A549 (cell line): ENCODE results near the gene TMEM117. TPM values are rescaled to one million over a fixed set of nuclear protein-coding genes. Genes with fewer than 3 reads are reported as not detected.

Source experiments
- ATAC-seq, 2 experiments: fragments of 200-7000 bp in 1 of 2; fragments of >200 bp in 1 of 2; cut with Nextera tagmentation in 1 of 2; cut with Tn5 transposase in 1 of 2; 3 replicates each; pipeline versions ENCODE4 v1.8.0 to v1.9.1; 2018 to 2020; ENCODE audit warnings: mild to moderate bottlenecking in 1 of 2, moderate library complexity in 1 of 2
- CTCF ChIA-PET: fragments of 300-600 bp; sonication (Branson Sonifier 250); formaldehyde crosslinking; extraction: SDS; loops from one replicate; lab custom pipeline; 2021; ENCODE audit warnings: antibody characterized with exemption, inconsistent platforms; lab: Yijun Ruan, JAX
- POLR2A ChIA-PET: fragments of 350-600 bp; formaldehyde crosslinking; extraction: SDS; loops from one replicate; lab custom pipeline; 2021; ENCODE audit warnings: antibody characterized with exemption, inconsistent platforms; lab: Yijun Ruan, JAX
- DNase-seq, 2 experiments: peaks; one replicate each; pipeline versions ENCODE4 v3.0.0 to v3.0.0-alpha.2; 2011 to 2016; ENCODE audit warnings: low read depth in 1 of 2, low spot score in 1 of 2
- FAIRE-seq: peaks from 2 replicates; lab custom pipeline; 2011; peaks lifted over from hg19 to GRCh38; lab: Jason Lieb, UNC
- H3K27ac ChIP-seq, 2 experiments: fragments of >200 bp; sonication (Bioruptor Twin); formaldehyde crosslinking; 3 replicates each; pipeline ENCODE4 v1.5.1; 2016 to 2017
- H3K4me1 ChIP-seq: fragments of >200 bp; sonication (Bioruptor Twin); formaldehyde crosslinking; 3 replicates; pipeline ENCODE4 v1.6.1; 2016
- H3K4me2 ChIP-seq: fragments of >200 bp; sonication (Bioruptor Twin); formaldehyde crosslinking; 3 replicates; pipeline ENCODE4 v1.6.1; 2016
- H3K4me3 ChIP-seq: fragments of >200 bp; sonication (Bioruptor Twin); formaldehyde crosslinking; 3 replicates; pipeline ENCODE4 v1.5.1; 2016
- H3K9me3 ChIP-seq: fragments of >200 bp; sonication (Bioruptor Twin); formaldehyde crosslinking; 3 replicates; pipeline ENCODE4 v1.6.1; 2016
- BCL3 ChIP-seq: fragments of >200 bp; sonication (Bioruptor Twin); formaldehyde crosslinking; IDR thresholded peaks from 3 replicates; pipeline ENCODE4 v1.6.1; 2016
- CBX8 ChIP-seq: fragments of 200-600 bp; sonication (generic); IDR thresholded peaks from 2 replicates; pipeline ENCODE4 v1.6.1; 2016
- E2F6 ChIP-seq: IDR thresholded peaks from 2 replicates; pipeline ENCODE4 v1.6.1; 2012; ENCODE audit warnings: low read depth, borderline replicate concordance
- EHMT2 ChIP-seq: fragments of 200-600 bp; sonication (generic); IDR thresholded peaks from 2 replicates; pipeline ENCODE4 v1.6.1; 2016; ENCODE audit warnings: antibody characterized with exemption, low read depth, mild to moderate bottlenecking, moderate library complexity
- EP300 ChIP-seq, 2 experiments: fragments of >200 bp; sonication (Bioruptor Twin); formaldehyde crosslinking; IDR thresholded peaks; 2 replicates in 1 of 2; 3 replicates in 1 of 2; pipeline ENCODE4 v1.6.1; 2016 to 2017
- FOSL2 ChIP-seq, 2 experiments: fragments of 450-650 bp in 1 of 2; fragments of >200 bp in 1 of 2; sonication (Bioruptor Twin) in 1 of 2; formaldehyde crosslinking; IDR thresholded peaks; 2 replicates each; pipeline versions ENCODE4 v1.5.0 to v1.6.1; 2016 to 2020; ENCODE audit warnings: mild to moderate bottlenecking in 1 of 2, moderate library complexity in 1 of 2
- HES2 ChIP-seq: fragments of >200 bp; sonication (Bioruptor Twin); formaldehyde crosslinking; IDR thresholded peaks from 2 replicates; pipeline ENCODE4 v1.6.1; 2016
- HEYL ChIP-seq: fragments of 250-450 bp; sonication (Bioruptor Pico); IDR thresholded peaks from 2 replicates; pipeline ENCODE4 v1.8.0; 2021; ENCODE audit warnings: mild to moderate bottlenecking, moderate library complexity
- HOXA7 ChIP-seq: fragments of 250-450 bp; sonication (Bioruptor Pico); IDR thresholded peaks from 2 replicates; pipeline ENCODE4 v1.5.0; 2020; ENCODE audit warnings: mild to moderate bottlenecking, moderate library complexity
- JUNB ChIP-seq: fragments of >200 bp; sonication (Bioruptor Twin); formaldehyde crosslinking; IDR thresholded peaks from 2 replicates; pipeline ENCODE4 v1.6.1; 2016
- MAZ ChIP-seq: fragments of 150-350 bp; IDR thresholded peaks from 2 replicates; pipeline ENCODE4 v1.6.1; 2014; ENCODE audit warnings: antibody characterized with exemption, low read depth, low read length, borderline replicate concordance
- NFE2L2 ChIP-seq: fragments of 150-350 bp; conservative IDR thresholded peaks from 2 replicates; pipeline ENCODE4 v1.6.1; 2014; ENCODE audit warnings: low read length
- POLR2A ChIP-seq: IDR thresholded peaks from 2 replicates; pipeline ENCODE4 v1.6.1; 2012; ENCODE audit warnings: mild to moderate bottlenecking, low read length
- RCOR1 ChIP-seq: fragments of 150-350 bp; IDR thresholded peaks from 2 replicates; pipeline ENCODE4 v1.6.1; 2014; ENCODE audit warnings: antibody characterized with exemption, low read length, low read depth
- TFCP2L1 ChIP-seq: fragments of 250-450 bp; sonication (Bioruptor Pico); IDR thresholded peaks from 2 replicates; pipeline ENCODE4 v1.5.0; 2021; ENCODE audit warnings: mild to moderate bottlenecking
- TP53 ChIP-seq: fragments of 250-450 bp; sonication (Bioruptor Pico); IDR thresholded peaks from 2 replicates; pipeline ENCODE4 v1.5.0; 2021; ENCODE audit warnings: mild to moderate bottlenecking, moderate library complexity
- ZFP36 ChIP-seq: fragments of 450-650 bp; IDR thresholded peaks from 2 replicates; pipeline ENCODE4 v1.6.1; 2014; ENCODE audit warnings: borderline replicate concordance; ENCODE audit not compliant: partially characterized antibody
- ZNF302 ChIP-seq: fragments of 250-450 bp; sonication (Bioruptor Pico); IDR thresholded peaks from 2 replicates; pipeline ENCODE4 v1.9.0; 2021; ENCODE audit warnings: inconsistent platforms, mild to moderate bottlenecking, moderate library complexity
- WGBS: methylation state at CpG from one replicate; pipeline ENCODE4 v1.1.6; 2017; ENCODE audit errors: missing lambda C conversion rate; 5-methylcytosine and 5-hydroxymethylcytosine counted together
- polyA plus RNA-seq, 4 experiments: library from polyadenylated mRNA; depleted of rRNA in 3 of 4; stranded (reverse); fragments of >200 nt; fragmentation: RNase III in 1 of 4; extraction: RNeasy Plus Mini Kit Qiagen cat#74134 plus additional on column Dnase treatment in 1 of 4; gene quantifications; 2 replicates in 3 of 4; 3 replicates in 1 of 4; pipeline ENCODE4 v1.2.3, GENCODE V29; 2011 to 2017
- TF ChIP-seq, protein P1 (sequence below): fragments of 150-350 bp; IDR thresholded peaks from 2 replicates; pipeline ENCODE4 v1.6.1; 2014; ENCODE audit warnings: low read depth, mild to moderate bottlenecking, low read length
- TF ChIP-seq, protein P2 (sequence below): IDR thresholded peaks from 2 replicates; pipeline ENCODE4 v1.6.1; 2012

Gene TMEM117
- polyA plus RNA-seq, 2 of the 4 experiments (the other 2 are of a cell fraction): 2.1 to 4.6 TPM

DNA sequence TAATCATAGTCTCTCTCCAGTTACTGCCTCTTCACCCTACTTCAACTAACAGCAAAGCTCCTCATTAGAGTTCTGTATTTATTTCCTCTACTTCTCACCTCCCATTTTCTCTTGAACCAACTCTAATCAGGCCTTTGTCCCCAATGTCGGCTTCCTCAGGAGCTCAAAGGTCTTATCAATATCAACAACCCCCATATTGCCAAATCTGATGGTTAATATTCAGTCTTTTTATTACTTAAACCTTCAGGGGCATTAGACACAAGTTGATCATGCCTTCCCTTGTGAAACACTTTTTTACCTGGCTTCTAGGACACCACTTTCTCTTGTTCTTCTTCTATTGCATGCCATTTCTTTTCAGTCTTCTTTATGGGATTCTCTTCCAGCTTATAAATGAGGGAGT lies 531.3 kb downstream of the TMEM117 start (continued):
- TF ChIP-seq, protein P1, sequence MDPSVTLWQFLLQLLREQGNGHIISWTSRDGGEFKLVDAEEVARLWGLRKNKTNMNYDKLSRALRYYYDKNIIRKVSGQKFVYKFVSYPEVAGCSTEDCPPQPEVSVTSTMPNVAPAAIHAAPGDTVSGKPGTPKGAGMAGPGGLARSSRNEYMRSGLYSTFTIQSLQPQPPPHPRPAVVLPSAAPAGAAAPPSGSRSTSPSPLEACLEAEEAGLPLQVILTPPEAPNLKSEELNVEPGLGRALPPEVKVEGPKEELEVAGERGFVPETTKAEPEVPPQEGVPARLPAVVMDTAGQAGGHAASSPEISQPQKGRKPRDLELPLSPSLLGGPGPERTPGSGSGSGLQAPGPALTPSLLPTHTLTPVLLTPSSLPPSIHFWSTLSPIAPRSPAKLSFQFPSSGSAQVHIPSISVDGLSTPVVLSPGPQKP: no peak
- TF ChIP-seq HOXA7 (CRISPR knock-in tag): no peak
- no peak for TF ChIP-seq BCL3

DNA sequence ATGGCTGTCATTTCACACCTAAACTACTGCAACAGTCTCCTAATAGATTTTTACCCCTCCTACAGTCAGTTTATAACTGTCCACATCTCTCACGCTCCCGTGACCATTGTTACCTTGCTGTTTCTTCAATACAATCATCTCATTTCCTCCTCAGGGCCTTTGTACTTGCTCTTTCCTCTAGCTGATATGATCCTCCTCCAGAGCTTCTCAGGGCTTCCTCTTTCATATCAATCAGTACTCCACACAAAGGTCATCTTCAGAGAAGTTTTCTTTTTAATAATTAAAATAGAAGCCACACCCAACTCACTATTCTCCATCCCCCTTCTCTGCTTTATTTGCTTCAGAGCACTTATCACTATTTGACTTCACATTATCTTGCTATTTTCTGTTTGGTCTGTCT lies 532.0 kb downstream of the TMEM117 start:
- no peak overlapping the region for H3K4me2 ChIP-seq
- no peaks in the 10 kb centered on the region for H3K4me1 ChIP-seq
- TF ChIP-seq TP53: no peak
- TF ChIP-seq, protein P2, sequence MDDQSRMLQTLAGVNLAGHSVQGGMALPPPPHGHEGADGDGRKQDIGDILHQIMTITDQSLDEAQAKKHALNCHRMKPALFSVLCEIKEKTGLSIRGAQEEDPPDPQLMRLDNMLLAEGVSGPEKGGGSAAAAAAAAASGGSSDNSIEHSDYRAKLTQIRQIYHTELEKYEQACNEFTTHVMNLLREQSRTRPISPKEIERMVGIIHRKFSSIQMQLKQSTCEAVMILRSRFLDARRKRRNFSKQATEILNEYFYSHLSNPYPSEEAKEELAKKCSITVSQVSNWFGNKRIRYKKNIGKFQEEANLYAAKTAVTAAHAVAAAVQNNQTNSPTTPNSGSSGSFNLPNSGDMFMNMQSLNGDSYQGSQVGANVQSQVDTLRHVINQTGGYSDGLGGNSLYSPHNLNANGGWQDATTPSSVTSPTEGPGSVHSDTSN: no peak
- no peak for TF ChIP-seq ZNF302 (CRISPR knock-in tag)
- TF ChIP-seq MAZ: no peak
- TF ChIP-seq HEYL: no peak
- TF ChIP-seq HES2: no peak
- no peak for TF ChIP-seq JUNB
- TF ChIP-seq RCOR1: no peak
- TF ChIP-seq CBX8: no peak
- TF ChIP-seq E2F6: no peak
- no peak for TF ChIP-seq POLR2A
- TF ChIP-seq, protein P1: no peak
- no peak for TF ChIP-seq HOXA7 (CRISPR knock-in tag)
- no peak for TF ChIP-seq TFCP2L1 (CRISPR knock-in tag)
- TF ChIP-seq EHMT2: no peak
- TF ChIP-seq NFE2L2: no peak
- no peak for TF ChIP-seq EP300 (IDR thresholded peaks at IDR 0.05)
- no peak for TF ChIP-seq FOSL2 (IDR thresholded peaks at IDR 0.05)
- no peak for TF ChIP-seq FOSL2 (CRISPR knock-in tag; IDR thresholded peaks at IDR 0.05)
- ChIA-PET POLR2A (no interaction called here), CTCF (no interaction called here)
- no peak overlapping the region for H3K4me3 ChIP-seq
- no peak for DNase-seq
- WGBS: 54% methylated on average over 2 of the region's 2 CpGs
- H3K9me3 ChIP-seq: no peaks in the 10 kb centered on the region
- FAIRE-seq: no peak
- ATAC-seq: no peak
- no peak overlapping the region for H3K27ac ChIP-seq

DNA sequence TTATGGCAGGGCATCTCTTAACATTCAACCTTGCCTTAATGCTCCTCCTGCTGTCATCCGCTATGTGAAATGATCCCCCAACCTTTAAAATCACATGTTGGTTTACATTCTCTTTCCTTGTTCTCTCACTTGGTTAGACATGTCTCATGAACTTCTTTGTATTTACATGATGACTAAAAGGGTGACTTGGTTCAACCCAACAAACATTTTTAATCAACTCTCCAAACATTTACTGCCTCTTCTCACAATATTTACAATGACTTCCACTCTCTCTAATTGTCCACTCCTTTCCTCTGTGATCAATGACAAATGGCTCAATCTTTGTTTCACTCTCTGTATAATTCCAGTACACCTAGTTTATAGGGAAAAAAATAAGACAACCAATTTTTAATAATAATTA lies 534.1 kb downstream of the TMEM117 start:
- no peak overlapping the region for H3K27ac ChIP-seq
- 89% methylated on average over 1 of the region's 1 CpG for WGBS
- ATAC-seq (no peak), DNase-seq (no peak)
- POLR2A ChIA-PET: no interaction called here
- CTCF ChIA-PET: no interaction called here
- no peaks in the 10 kb centered on the region for H3K4me1 ChIP-seq
- TF ChIP-seq RCOR1 (no peak), ZFP36 (no peak)
- TF ChIP-seq, all 56 proteins: peak for 0
- no peak overlapping the region for H3K4me2 ChIP-seq
- no peak overlapping the region for H3K4me3 ChIP-seq
- no peak for FAIRE-seq
- H3K9me3 ChIP-seq: no peaks in the 10 kb centered on the region
